GM12878 (cell line): ENCODE measurements around the gene METTL5. TPM values are rescaled to one million over a fixed set of nuclear protein-coding genes. Genes with fewer than 3 reads are reported as not detected.

ENCODE experiments used
- ATAC-seq: fragments of 200-7000 bp; cut with Tn5 transposase; 3 replicates; pipeline ENCODE4 v1.9.1; 2020; ENCODE audit warnings: mild to moderate bottlenecking, moderate library complexity
- BruUV-seq: library from RNA; stranded (reverse); fragments of 400-500 nt; replicated peaks from 2 replicates; lab custom pipeline; 2021; lab: Mats Ljungman, UMichigan
- CTCF ChIA-PET: fragments of 300-600 bp; sonication (Branson Sonifier 250); formaldehyde crosslinking; extraction: SDS; loops from one replicate; lab custom pipeline; 2021; ENCODE audit warnings: inconsistent platforms; lab: Yijun Ruan, JAX
- POLR2A ChIA-PET: fragments of 350-600 bp; formaldehyde crosslinking; extraction: SDS; loops from one replicate; lab custom pipeline; 2021; ENCODE audit warnings: inconsistent platforms; lab: Charles Lee
- RAD21 ChIA-PET: fragments of 300-600 bp; sonication (Branson Sonifier 250); formaldehyde crosslinking; loops from one replicate; lab custom pipeline; 2023; ENCODE audit warnings: antibody characterized with exemption; ENCODE audit not compliant: unreplicated experiment; lab: Charles Lee
- SMC1A ChIA-PET: fragments of 300-600 bp; sonication (Branson Sonifier 250); formaldehyde crosslinking; loops from one replicate; lab custom pipeline; 2023; ENCODE audit not compliant: unreplicated experiment, uncharacterized antibody; lab: Charles Lee
- DNase-seq: peaks from one replicate; pipeline ENCODE4 v3.0.0-alpha.2; 2011; ENCODE audit warnings: low read depth, low spot score
- FAIRE-seq: peaks from 3 replicates; lab custom pipeline; 2011; peaks lifted over from hg19 to GRCh38; lab: Jason Lieb, UNC
- H2AFZ ChIP-seq: 2 replicates; pipeline ENCODE4 v1.6.0; 2011; ENCODE audit warnings: low read depth, low read length, control low read depth; ENCODE audit not compliant: control insufficient read depth
- H3K27ac ChIP-seq: 2 replicates; pipeline ENCODE4 v1.5.1; 2011; ENCODE audit warnings: control low read depth; ENCODE audit not compliant: control insufficient read depth, insufficient read depth
- H3K27me3 ChIP-seq, 2 experiments: replicated peaks in 1 of 2; 2 replicates each; pipeline versions ENCODE4 v1.6.0 to v1.6.1; 2011; ENCODE audit warnings: low read length in 1 of 2; ENCODE audit not compliant: control insufficient read depth in 2 of 2, insufficient read depth in 2 of 2
- H3K36me3 ChIP-seq, 2 experiments: 2 replicates each; pipeline ENCODE4 v1.5.1; 2011; ENCODE audit warnings: low read length in 1 of 2; ENCODE audit not compliant: control insufficient read depth in 2 of 2, insufficient read depth in 2 of 2
- H3K4me1 ChIP-seq: 2 replicates; pipeline ENCODE4 v1.6.1; 2011; ENCODE audit warnings: mild to moderate bottlenecking, low read length, moderate library complexity, mixed read lengths; ENCODE audit not compliant: control insufficient read depth, insufficient read depth
- H3K4me2 ChIP-seq: 2 replicates; pipeline ENCODE4 v1.6.0; 2011; ENCODE audit warnings: control low read depth; ENCODE audit not compliant: control insufficient read depth, insufficient read depth
- H3K4me3 ChIP-seq: fragments of 200-600 bp; sonication (generic); 2 replicates; pipeline ENCODE4 v1.5.1; 2016
- H3K79me2 ChIP-seq: 2 replicates; pipeline ENCODE4 v1.6.0; 2011; ENCODE audit warnings: low read length; ENCODE audit not compliant: control insufficient read depth, insufficient read depth
- H3K9ac ChIP-seq: 2 replicates; pipeline ENCODE4 v1.8.0; 2011; ENCODE audit warnings: low read length, control low read depth, mixed read lengths; ENCODE audit not compliant: control insufficient read depth, insufficient read depth
- H3K9me3 ChIP-seq: replicated peaks from 3 replicates; pipeline ENCODE4 v1.5.1; 2011; ENCODE audit warnings: mild to moderate bottlenecking, low read length; ENCODE audit not compliant: control insufficient read depth, insufficient read depth
- H4K20me1 ChIP-seq: 2 replicates; pipeline ENCODE4 v1.6.0; 2011; ENCODE audit not compliant: control insufficient read depth, insufficient read depth
- ASH2L ChIP-seq: fragments of 300-600, 200-600 bp; sonication (generic); IDR thresholded peaks from 2 replicates; pipeline ENCODE4 v1.6.1; 2017; ENCODE audit warnings: low read depth, mild to moderate bottlenecking, borderline replicate concordance
- ATF3 ChIP-seq: IDR thresholded peaks from 2 replicates; pipeline ENCODE4 v1.6.1; 2011; ENCODE audit warnings: low read depth, mild to moderate bottlenecking, low read length, moderate library complexity, borderline replicate concordance; ENCODE audit errors: extremely low read depth
- BHLHE40 ChIP-seq, 2 experiments: fragments of 450-650 bp in 1 of 2; IDR thresholded peaks; 2 replicates each; pipeline ENCODE4 v1.6.1; 2011 to 2017; ENCODE audit warnings: low read depth in 2 of 2, borderline replicate concordance in 1 of 2, improper control_type of control experiment in 1 of 2, low read length in 1 of 2, mild to moderate bottlenecking in 1 of 2
- CHD4 ChIP-seq: fragments of 200-600 bp; sonication (generic); IDR thresholded peaks from 2 replicates; pipeline ENCODE4 v1.6.1; 2016; ENCODE audit warnings: mild to moderate bottlenecking
- FOS ChIP-seq: IDR thresholded peaks from 3 replicates; pipeline ENCODE4 v1.6.1; 2011; ENCODE audit warnings: borderline replicate concordance; ENCODE audit not compliant: insufficient read length; ENCODE audit errors: extremely low read depth
- HDAC6 ChIP-seq: fragments of 200-600 bp; sonication (generic); IDR thresholded peaks from one replicate; pipeline ENCODE4 v1.8.0; 2017; ENCODE audit warnings: antibody characterized with exemption; ENCODE audit not compliant: unreplicated experiment
- KLF5 ChIP-seq: fragments of 450-650 bp; IDR thresholded peaks from 2 replicates; pipeline ENCODE4 v1.6.1; 2014; ENCODE audit warnings: mild to moderate bottlenecking; ENCODE audit not compliant: partially characterized antibody
- NFIC ChIP-seq: IDR thresholded peaks from 2 replicates; pipeline ENCODE4 v1.6.1; 2012; ENCODE audit warnings: low read depth, mild to moderate bottlenecking, inconsistent platforms, low read length, moderate library complexity
- NR2C2 ChIP-seq: IDR thresholded peaks from 2 replicates; pipeline ENCODE4 v1.6.1; 2011; ENCODE audit warnings: borderline replicate concordance, low read depth; ENCODE audit not compliant: control insufficient read depth, insufficient read length
- RAD21 ChIP-seq: IDR thresholded peaks from 2 replicates; pipeline ENCODE4 v1.6.1; 2011; ENCODE audit warnings: mild to moderate bottlenecking, low read depth, low read length, moderate library complexity; ENCODE audit not compliant: insufficient read depth
- RUNX3 ChIP-seq: IDR thresholded peaks from 2 replicates; pipeline ENCODE4 v1.6.1; 2012; ENCODE audit warnings: low read length, inconsistent platforms
- SUZ12 ChIP-seq: fragments of 200-600 bp; sonication (generic); IDR thresholded peaks from one replicate; pipeline ENCODE4 v1.6.1; 2018; ENCODE audit warnings: antibody characterized with exemption, mild to moderate bottlenecking; ENCODE audit not compliant: unreplicated experiment
- TARDBP ChIP-seq: IDR thresholded peaks from 2 replicates; pipeline ENCODE4 v1.6.1; 2016; ENCODE audit warnings: borderline replicate concordance
- WRNIP1 ChIP-seq: IDR thresholded peaks from 2 replicates; pipeline ENCODE4 v1.6.1; 2011; ENCODE audit warnings: low read depth, low read length, improper control_type of control experiment, borderline replicate concordance
- YY1 ChIP-seq: IDR thresholded peaks from 2 replicates; pipeline ENCODE4 v1.6.1; 2011; ENCODE audit warnings: low read depth, mild to moderate bottlenecking, low read length
- WGBS: methylation state at CpG from one replicate; pipeline ENCODE4 v1.1.6; 2016; ENCODE audit warnings: low lambda C conversion rate; ENCODE audit not compliant: insufficient replicate concordance, insufficient coverage; ENCODE audit errors: missing lambda C conversion rate; 5-methylcytosine and 5-hydroxymethylcytosine counted together
- in situ Hi-C: fragments of 300-500 bp; cut with MboI; formaldehyde crosslinking; loops from 9 replicates; pipeline ENCODE4 v1.14.3; 2018; ENCODE audit warnings: mixed read lengths
- intact Hi-C: fragments of 100-400 bp; cut with micrococcal nuclease; formaldehyde crosslinking; loops from one replicate; pipeline ENCODE4 v1.14.2; 2022; ENCODE audit not compliant: unreplicated experiment
- polyA plus RNA-seq, 11 experiments: library from polyadenylated mRNA; depleted of rRNA in 4 of 11; unstranded in 6 of 11; stranded (reverse) in 5 of 11; fragments of >200 nt; fragmentation: Nextera tagmentation in 4 of 11; fragmentation: Illumina TruSeq in 1 of 11; extraction: Ambion mirVana in 4 of 11; extraction: Trizol in 1 of 11; gene quantifications; 1 replicate in 1 of 11; 2 replicates in 10 of 11; pipeline versions ENCODE4 v1.2.1 to v1.2.3, GENCODE V29; 2011 to 2016; ENCODE audit warnings: inconsistent platforms in 2 of 11, missing spikeins in 2 of 11, low read depth in 1 of 11
- total RNA-seq, 4 experiments: library from RNA; depleted of rRNA in 3 of 4; stranded (reverse); fragments of >200 nt in 3 of 4; fragmentation: Illumina TruSeq in 1 of 4; extraction: Trizol in 1 of 4; gene quantifications; 2 replicates each; pipeline versions ENCODE4 v1.2.1 to v1.2.3, GENCODE V29; 2013 to 2021
- TF ChIP-seq, protein P1 (sequence below): fragments of 450-650 bp; IDR thresholded peaks from 2 replicates; pipeline ENCODE4 v1.6.1; 2018; ENCODE audit warnings: mild to moderate bottlenecking, low read depth, moderate library complexity; ENCODE audit not compliant: partially characterized antibody

METTL5 gene
- total and polyA plus RNA-seq, 10 of the 15 experiments (the other 5 are each of a cell fraction or from before 2014, with no cell fraction given), result 55.0 to 204 (median 87.4) TPM

GRCh38 chr2:169868951-169869350 is 44.2 kb upstream of the METTL5 start:
- H3K4me2 ChIP-seq, result no peak overlapping the region
- no peaks in the 10 kb centered on the region for H4K20me1 ChIP-seq
- CTCF ChIA-PET, result no interaction called here
- RAD21 ChIA-PET, result no interaction called here
- POLR2A ChIA-PET, result interaction anchor here (0.6 kb wide), 1 partner anchor 296 kb away, joined by 3 read pairs; no protein-coding TSS in a partner anchor
- SMC1A ChIA-PET, result no interaction called here
- H3K36me3 ChIP-seq, result no peaks in the 10 kb centered on the region
- no peaks in the 10 kb centered on the region for H3K4me1 ChIP-seq
- no peak overlapping the region for H3K9ac ChIP-seq
- intact Hi-C loops (no loop called here), in situ Hi-C loops (no loop called here)
- no peak for DNase-seq
- no peak for ATAC-seq
- H3K9me3 ChIP-seq, result no peaks in the 10 kb centered on the region
- no peak overlapping the region for H3K4me3 ChIP-seq
- no peaks in the 10 kb centered on the region; the same call in 1 of the 2 replicates for H3K79me2 ChIP-seq
- 96% methylated on average over 7 of the region's 7 CpGs for WGBS
- no peak overlapping the region for H2AFZ ChIP-seq
- no TSS peak for BruUV-seq
- no peaks in the 10 kb centered on the region for H3K27me3 ChIP-seq
- TF ChIP-seq YY1 (no peak), RUNX3 (no peak), WRNIP1 (no peak), HDAC6 (no peak), SUZ12 (no peak), BHLHE40 (IDR thresholded peaks at IDR 0.05; ENCODE audit: borderline replicate concordance in 1 of 2, low read depth in 2 of 2, low read length in 1 of 2) (no peak)
- H3K27ac ChIP-seq, result no peak overlapping the region
- no peak for FAIRE-seq

- Histone ChIP-seq H3K4me1 (no peaks in the 10 kb centered on the region), H3K27ac (no peak overlapping the region), H4K20me1 (no peaks in the 10 kb centered on the region), H3K9me3 (no peaks in the 10 kb centered on the region), H3K4me2 (no peak overlapping the region), H2AFZ (no peak overlapping the region), H3K27me3 (no peaks in the 10 kb centered on the region), H3K79me2 (no peaks in the 10 kb centered on the region; the same call in none of the 2 replicates), H3K9ac (no peak overlapping the region), H3K36me3 (no peaks in the 10 kb centered on the region), H3K4me3 (no peak overlapping the region)
- ChIA-PET CTCF (no interaction called here), SMC1A (interaction anchor here (1.0 kb wide), 1 partner anchor 10 kb away, joined by 4 read pairs; no protein-coding TSS in a partner anchor), POLR2A (no interaction called here), RAD21 (no interaction called here)
- no peak for DNase-seq
- WGBS, result 97% methylated on average over 3 of the region's 3 CpGs
- intact Hi-C loops, result no loop called here
- BruUV-seq, result no TSS peak
- no peak for ATAC-seq
- FAIRE-seq, result no peak
- in situ Hi-C loops, result no loop called here
- TF ChIP-seq CHD4 (no peak), FOS (no peak), YY1 (no peak), TARDBP (no peak), NFIC (no peak), ASH2L (no peak), ATF3 (no peak), NR2C2 (no peak), KLF5 (no peak), RAD21 (no peak)
- TF ChIP-seq, protein P1, sequence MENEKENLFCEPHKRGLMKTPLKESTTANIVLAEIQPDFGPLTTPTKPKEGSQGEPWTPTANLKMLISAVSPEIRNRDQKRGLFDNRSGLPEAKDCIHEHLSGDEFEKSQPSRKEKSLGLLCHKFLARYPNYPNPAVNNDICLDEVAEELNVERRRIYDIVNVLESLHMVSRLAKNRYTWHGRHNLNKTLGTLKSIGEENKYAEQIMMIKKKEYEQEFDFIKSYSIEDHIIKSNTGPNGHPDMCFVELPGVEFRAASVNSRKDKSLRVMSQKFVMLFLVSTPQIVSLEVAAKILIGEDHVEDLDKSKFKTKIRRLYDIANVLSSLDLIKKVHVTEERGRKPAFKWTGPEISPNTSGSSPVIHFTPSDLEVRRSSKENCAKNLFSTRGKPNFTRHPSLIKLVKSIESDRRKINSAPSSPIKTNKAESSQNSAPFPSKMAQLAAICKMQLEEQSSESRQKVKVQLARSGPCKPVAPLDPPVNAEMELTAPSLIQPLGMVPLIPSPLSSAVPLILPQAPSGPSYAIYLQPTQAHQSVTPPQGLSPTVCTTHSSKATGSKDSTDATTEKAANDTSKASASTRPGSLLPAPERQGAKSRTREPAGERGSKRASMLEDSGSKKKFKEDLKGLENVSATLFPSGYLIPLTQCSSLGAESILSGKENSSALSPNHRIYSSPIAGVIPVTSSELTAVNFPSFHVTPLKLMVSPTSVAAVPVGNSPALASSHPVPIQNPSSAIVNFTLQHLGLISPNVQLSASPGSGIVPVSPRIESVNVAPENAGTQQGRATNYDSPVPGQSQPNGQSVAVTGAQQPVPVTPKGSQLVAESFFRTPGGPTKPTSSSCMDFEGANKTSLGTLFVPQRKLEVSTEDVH, result no peak
Observed at GRCh38 chr2:169867579-169867978, 42.9 kb upstream of the METTL5 start.
